BLaER1 treated with 17β-estradiol and CSF1 and Interleukin-3, amounts not matched to agents 10 nM and 100 nM (cell line): ENCODE measurements around the gene OR6Y1.

Experiments used
- H3K27ac ChIP-seq, 11 experiments: shearing (Covaris generic); formaldehyde crosslinking; 2 replicates each; pipeline ENCODE4 v1.8.1; 2022
- H3K27me3 ChIP-seq, 11 experiments: shearing (Covaris generic); formaldehyde crosslinking; 2 replicates each; pipeline ENCODE4 v1.8.1; 2022
- H3K36me3 ChIP-seq, 11 experiments: shearing (Covaris generic); formaldehyde crosslinking; 2 replicates each; pipeline ENCODE4 v1.8.1; 2022
- H3K4me1 ChIP-seq, 10 experiments: shearing (Covaris generic); formaldehyde crosslinking; 2 replicates each; pipeline ENCODE4 v1.8.1; 2022
- H3K4me2 ChIP-seq, 11 experiments: shearing (Covaris generic); formaldehyde crosslinking; 2 replicates each; pipeline ENCODE4 v1.8.1; 2022
- H3K4me3 ChIP-seq, 10 experiments: shearing (Covaris generic); formaldehyde crosslinking; 2 replicates each; pipeline ENCODE4 v1.8.1; 2022
- H3K9ac ChIP-seq, 11 experiments: shearing (Covaris generic); formaldehyde crosslinking; 2 replicates each; pipeline ENCODE4 v1.8.1; 2022
- H3K9me3 ChIP-seq, 11 experiments: shearing (Covaris generic); formaldehyde crosslinking; replicated peaks in 1 of 11; 2 replicates each; pipeline ENCODE4 v1.8.1; 2022
- H4K20me1 ChIP-seq, 11 experiments: shearing (Covaris generic); formaldehyde crosslinking; 2 replicates each; pipeline ENCODE4 v1.8.1; 2022
- Cebpa-rat ChIP-seq, 11 experiments: shearing (Covaris generic); IDR thresholded peaks; 2 replicates each; pipeline ENCODE4 v1.8.1; 2022

The OR6Y1 gene

GRCh38 chr1:158516966-158517365 lies 37.2 kb downstream of the OR6Y1 start:
- Histone ChIP-seq H3K4me3 (no peak overlapping the region), H3K27me3 (no peaks in the 10 kb centered on the region)

GRCh38 chr1:158509471-158510156 lies 44.6 kb downstream of the OR6Y1 start:
- Histone ChIP-seq H3K4me2 (no peak overlapping the region), H3K9ac (no peak overlapping the region), H3K4me3 (no peak overlapping the region), H3K36me3 (no peaks in the 10 kb centered on the region), H3K4me1 (no peaks in the 10 kb centered on the region), H3K9me3 (peaks cover 0 to 9% (median 0%) of the 10 kb centered on the region in 11 experiments; a peak in 3 of 22 replicates), H3K27ac (no peak overlapping the region), H3K27me3 (no peaks in the 10 kb centered on the region), H4K20me1 (no peaks in the 10 kb centered on the region)
- no peak for TF ChIP-seq Cebpa-rat (IDR thresholded peaks at IDR 0.05)

More at GRCh38 chr1:158516966-158517365, 37.2 kb downstream of the OR6Y1 start:
- TF ChIP-seq Cebpa-rat (IDR thresholded peaks at IDR 0.05) = no peak
- no peaks in the 10 kb centered on the region for H4K20me1 ChIP-seq
- H3K4me2 ChIP-seq = no peak overlapping the region
- H3K4me1 ChIP-seq = no peaks in the 10 kb centered on the region
- H3K9ac ChIP-seq = no peak overlapping the region
- no peaks in the 10 kb centered on the region for H3K36me3 ChIP-seq
- H3K9me3 ChIP-seq = no peaks in the 10 kb centered on the region
- no peak overlapping the region for H3K27ac ChIP-seq

DNA sequence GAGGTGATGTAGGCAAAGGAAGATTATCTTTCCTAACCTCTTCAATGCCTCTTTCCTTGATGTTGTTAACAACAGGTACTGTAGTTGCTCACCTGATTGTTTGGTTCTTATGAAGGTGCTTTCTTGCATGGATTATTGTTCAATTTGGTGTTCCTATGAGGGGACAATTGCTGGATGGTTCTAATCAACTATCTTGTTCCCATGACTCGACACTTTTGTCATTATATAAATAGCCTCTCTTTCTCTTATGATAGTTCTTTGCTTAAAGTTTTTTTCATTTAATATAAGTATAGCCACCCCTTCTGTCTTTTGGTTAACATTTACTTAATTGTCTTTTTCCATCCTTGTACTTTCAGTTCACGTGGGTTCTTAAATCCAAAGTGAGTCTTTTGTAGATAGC lies 46.7 kb downstream of the OR6Y1 start:
- Histone ChIP-seq H3K4me1 (no peaks in the 10 kb centered on the region), H4K20me1 (no peaks in the 10 kb centered on the region), H3K9ac (no peak overlapping the region), H3K4me3 (no peak overlapping the region), H3K4me2 (no peak overlapping the region), H3K27me3 (no peaks in the 10 kb centered on the region), H3K36me3 (no peaks in the 10 kb centered on the region), H3K27ac (no peak overlapping the region), H3K9me3 (peaks cover 0 to 9% (median 0%) of the 10 kb centered on the region in 11 experiments; a peak in 3 of 22 replicates)
- no peak for TF ChIP-seq Cebpa-rat (IDR thresholded peaks at IDR 0.05)

DNA sequence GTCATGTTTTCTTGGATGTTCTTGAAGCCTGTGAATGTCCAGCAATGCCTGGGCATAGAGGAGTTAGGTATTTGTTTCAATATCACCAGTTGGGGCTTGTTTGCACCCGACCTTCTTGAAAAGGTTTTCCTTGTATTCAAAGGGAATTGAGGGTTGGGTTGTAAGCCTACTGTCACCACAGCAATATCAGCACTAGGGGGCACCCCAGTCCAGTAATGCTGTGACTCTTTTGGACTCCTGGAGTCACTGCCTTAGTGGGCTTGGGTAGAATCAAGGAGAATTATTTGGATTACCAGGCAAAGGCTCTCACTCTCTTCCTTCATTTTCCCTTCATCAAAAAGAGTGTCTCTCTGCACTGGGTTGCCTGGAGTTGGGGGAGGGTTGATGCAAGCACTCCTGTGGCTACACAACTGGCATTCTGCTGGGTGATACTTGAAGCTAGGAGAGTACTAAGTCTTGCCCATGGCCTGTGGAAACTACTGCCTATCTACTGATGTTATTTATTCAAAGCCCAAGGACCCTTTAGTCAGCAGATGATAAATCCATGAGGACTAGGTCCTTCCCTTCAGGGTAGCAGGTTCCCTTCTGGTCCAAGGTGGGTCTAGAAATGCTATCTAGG lies 47.7 kb downstream of the OR6Y1 start:
- H3K9me3 ChIP-seq = peaks cover 0 to 9% (median 0%) of the 10 kb centered on the region in 11 experiments; a peak in 3 of 22 replicates
- H3K27me3 ChIP-seq = no peaks in the 10 kb centered on the region
- H3K4me3 ChIP-seq = no peak overlapping the region
- no peak overlapping the region for H3K27ac ChIP-seq
- TF ChIP-seq Cebpa-rat (IDR thresholded peaks at IDR 0.05) = no peak
- no peak overlapping the region for H3K9ac ChIP-seq
- no peaks in the 10 kb centered on the region for H3K36me3 ChIP-seq
- H4K20me1 ChIP-seq = no peaks in the 10 kb centered on the region
- no peak overlapping the region for H3K4me2 ChIP-seq
- H3K4me1 ChIP-seq = no peaks in the 10 kb centered on the region

GRCh38 chr1:158496374-158496773 lies 57.8 kb downstream of the OR6Y1 start:
- Histone ChIP-seq H3K9me3 (no peaks in the 10 kb centered on the region), H3K4me1 (no peaks in the 10 kb centered on the region), H4K20me1 (no peaks in the 10 kb centered on the region), H3K27me3 (no peaks in the 10 kb centered on the region), H3K9ac (no peak overlapping the region), H3K27ac (no peak overlapping the region), H3K36me3 (no peaks in the 10 kb centered on the region), H3K4me2 (no peak overlapping the region), H3K4me3 (no peak overlapping the region)
- TF ChIP-seq Cebpa-rat (IDR thresholded peaks at IDR 0.05) = no peak

DNA sequence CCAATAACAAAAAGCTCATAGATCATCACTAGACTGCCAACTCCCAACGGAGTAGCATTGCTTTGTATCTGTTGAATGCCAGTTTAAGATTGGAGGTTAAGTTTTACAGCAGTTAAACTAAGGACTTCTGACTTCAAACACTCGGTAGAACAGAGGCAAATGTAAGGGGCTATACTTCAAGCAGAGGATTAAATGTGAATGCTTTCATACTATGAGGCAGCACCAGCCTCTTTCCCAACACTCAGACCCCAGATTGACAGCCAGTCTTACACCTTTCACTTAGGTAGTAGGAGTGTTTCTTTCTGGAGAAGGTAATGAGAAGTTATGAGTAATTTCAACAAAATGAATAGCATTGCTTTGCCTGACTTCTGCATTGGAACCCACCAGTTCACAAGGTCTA lies 59.4 kb downstream of the OR6Y1 start:
- Histone ChIP-seq H3K4me1 (no peaks in the 10 kb centered on the region), H3K27me3 (no peaks in the 10 kb centered on the region), H3K9ac (no peak overlapping the region), H4K20me1 (no peaks in the 10 kb centered on the region), H3K4me2 (no peak overlapping the region), H3K4me3 (no peak overlapping the region), H3K27ac (no peak overlapping the region), H3K9me3 (no peaks in the 10 kb centered on the region), H3K36me3 (no peaks in the 10 kb centered on the region)
- no peak for TF ChIP-seq Cebpa-rat (IDR thresholded peaks at IDR 0.05)
